ENCODE measurements around the gene ANKLE1. TPM values are rescaled to one million over a fixed set of nuclear protein-coding genes. Genes with fewer than 3 reads are reported as not detected.

The ANKLE1 gene
- total RNA-seq, 3 donors from 2014 or later, result 0.96 to 1.6 (median 1.0) TPM

GRCh38 chr19:17319473-17320238 is 38.0 kb downstream of the ANKLE1 start:
- H3K36me3 ChIP-seq, result peaks cover 7% of the 10 kb centered on the region
- DNase-seq (ENCODE audit: low spot score in 2 of 2), result no peak
- H3K27me3 ChIP-seq, result peaks cover 0 to 3% of the 10 kb centered on the region in 2 donors
- no peak overlapping the region for H3K4me3 ChIP-seq
- TF ChIP-seq, protein P1, sequence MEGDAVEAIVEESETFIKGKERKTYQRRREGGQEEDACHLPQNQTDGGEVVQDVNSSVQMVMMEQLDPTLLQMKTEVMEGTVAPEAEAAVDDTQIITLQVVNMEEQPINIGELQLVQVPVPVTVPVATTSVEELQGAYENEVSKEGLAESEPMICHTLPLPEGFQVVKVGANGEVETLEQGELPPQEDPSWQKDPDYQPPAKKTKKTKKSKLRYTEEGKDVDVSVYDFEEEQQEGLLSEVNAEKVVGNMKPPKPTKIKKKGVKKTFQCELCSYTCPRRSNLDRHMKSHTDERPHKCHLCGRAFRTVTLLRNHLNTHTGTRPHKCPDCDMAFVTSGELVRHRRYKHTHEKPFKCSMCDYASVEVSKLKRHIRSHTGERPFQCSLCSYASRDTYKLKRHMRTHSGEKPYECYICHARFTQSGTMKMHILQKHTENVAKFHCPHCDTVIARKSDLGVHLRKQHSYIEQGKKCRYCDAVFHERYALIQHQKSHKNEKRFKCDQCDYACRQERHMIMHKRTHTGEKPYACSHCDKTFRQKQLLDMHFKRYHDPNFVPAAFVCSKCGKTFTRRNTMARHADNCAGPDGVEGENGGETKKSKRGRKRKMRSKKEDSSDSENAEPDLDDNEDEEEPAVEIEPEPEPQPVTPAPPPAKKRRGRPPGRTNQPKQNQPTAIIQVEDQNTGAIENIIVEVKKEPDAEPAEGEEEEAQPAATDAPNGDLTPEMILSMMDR (IDR thresholded peaks at IDR 0.05), result no peak
- TF ChIP-seq POLR2AphosphoS5 (IDR thresholded peaks at IDR 0.05), result no peak
- no peak for TF ChIP-seq POLR2A (IDR thresholded peaks at IDR 0.05)
- intact Hi-C loops (cut with DNase I; ENCODE audit: low total_unique reads), result loop anchor here (5.0 kb wide), 1 partner anchor 1363 kb away; the partner anchor contains the start of gene CRTC1
- H3K27ac ChIP-seq, result no peak overlapping the region
- no peaks in the 10 kb centered on the region for H3K9me3 ChIP-seq
- H3K4me1 ChIP-seq, result no peaks in the 10 kb centered on the region

- Histone ChIP-seq H3K27ac (no peak overlapping the region), H3K36me3 (peaks cover 7% of the 10 kb centered on the region), H3K27me3 (peaks cover 0 to 3% of the 10 kb centered on the region in 2 donors), H3K4me1 (peaks cover 0 to 2% of the 10 kb centered on the region in 2 donors), H3K9me3 (no peaks in the 10 kb centered on the region), H3K4me3 (no peak overlapping the region)
- intact Hi-C loops (cut with DNase I; ENCODE audit: low total_unique reads), result loop anchor here (5.0 kb wide), 1 partner anchor 1362 kb away; the partner anchor contains the start of gene CRTC1
- DNase-seq (ENCODE audit: low spot score in 2 of 2), result no peak
- TF ChIP-seq POLR2AphosphoS5 (IDR thresholded peaks at IDR 0.05), result no peak
- TF ChIP-seq, protein P1 (IDR thresholded peaks at IDR 0.05), result no peak
- TF ChIP-seq POLR2A (IDR thresholded peaks at IDR 0.05), result no peak
Measured at GRCh38 chr19:17320435-17320834, 38.7 kb downstream of the ANKLE1 start.

DNA sequence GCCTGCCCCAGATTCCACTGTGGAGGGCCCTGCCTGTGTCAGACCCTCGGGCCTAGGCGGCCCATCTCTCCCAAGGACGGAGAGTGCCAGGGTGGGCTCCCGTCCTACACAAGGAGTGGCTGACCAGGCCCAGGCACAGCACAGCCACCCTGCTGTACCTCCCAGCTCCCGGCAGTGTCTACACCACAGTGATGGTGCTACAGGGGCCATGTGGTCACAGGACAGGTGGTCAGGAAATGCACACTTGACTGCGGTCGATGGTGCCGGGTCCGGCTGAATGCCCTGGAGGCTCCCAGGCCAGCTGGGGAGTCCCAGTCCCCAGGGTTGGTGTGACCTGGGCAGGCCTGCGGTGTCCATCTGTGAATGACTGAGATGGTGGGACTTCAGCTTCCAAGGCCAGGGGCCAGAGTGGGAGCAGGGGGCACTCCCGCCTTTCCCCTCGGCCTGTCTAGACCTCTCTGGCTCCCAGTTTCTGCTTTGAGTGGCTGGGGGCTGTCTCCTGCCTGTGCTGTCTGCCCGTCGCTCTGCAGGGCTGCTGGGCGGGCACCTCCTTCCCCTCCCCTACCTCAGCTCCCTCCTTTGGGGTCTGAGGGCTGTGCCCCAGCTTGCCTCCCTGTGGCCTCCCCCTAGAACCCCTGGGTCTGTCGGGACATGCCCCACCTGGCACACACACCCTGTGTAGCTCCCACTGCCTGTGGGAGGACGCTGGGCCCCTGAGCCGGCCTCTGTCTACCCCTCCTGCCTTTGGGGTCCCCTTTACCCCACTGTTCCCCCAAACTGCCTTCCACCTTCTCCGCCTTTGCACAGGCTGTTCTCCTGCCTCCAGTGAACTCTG is 40.2 kb downstream of the ANKLE1 start:
- DNase-seq (ENCODE audit: low spot score in 2 of 2), result no peak
- no peak for TF ChIP-seq POLR2AphosphoS5 (IDR thresholded peaks at IDR 0.05)
- TF ChIP-seq POLR2A (IDR thresholded peaks at IDR 0.05), result no peak
- TF ChIP-seq, protein P1 (IDR thresholded peaks at IDR 0.05), result no peak
- Histone ChIP-seq H3K4me1 (peaks cover 0 to 13% of the 10 kb centered on the region in 2 donors), H3K4me3 (no peak overlapping the region), H3K9me3 (no peaks in the 10 kb centered on the region), H3K27ac (peak overlapping the region; percentile 7 to 13), H3K36me3 (peaks cover 7% of the 10 kb centered on the region), H3K27me3 (peaks cover 0 to 3% of the 10 kb centered on the region in 2 donors)
- intact Hi-C loops (cut with DNase I; ENCODE audit: low total_unique reads), result loop anchor here (5.0 kb wide), 1 partner anchor 1360 kb away; the partner anchor contains the start of gene CRTC1

- H3K4me1 ChIP-seq, result peaks cover 0 to 20% of the 10 kb centered on the region in 2 donors
- peaks cover 7% of the 10 kb centered on the region for H3K36me3 ChIP-seq
- DNase-seq (ENCODE audit: low spot score in 2 of 2), result no peak
- peak overlapping the region in 1 of 2 donors; percentile 13 for H3K27ac ChIP-seq
- H3K9me3 ChIP-seq, result no peaks in the 10 kb centered on the region
- peaks cover 0 to 3% of the 10 kb centered on the region in 2 donors for H3K27me3 ChIP-seq
- no peak overlapping the region for H3K4me3 ChIP-seq
- intact Hi-C loops (cut with DNase I; ENCODE audit: low total_unique reads), result loop anchor here (5.0 kb wide), 1 partner anchor 1359 kb away; the partner anchor contains the start of gene CRTC1
- no peak for TF ChIP-seq POLR2AphosphoS5 (IDR thresholded peaks at IDR 0.05)
- TF ChIP-seq POLR2A (IDR thresholded peaks at IDR 0.05), result no peak
- TF ChIP-seq, protein P1 (IDR thresholded peaks at IDR 0.05), result no peak
Measured at GRCh38 chr19:17322854-17323253, 41.2 kb downstream of the ANKLE1 start.
